HEK293 (cell line): ENCODE data around the gene MALL.
"Not testable (repeated sequence)": the region's sequence is repeated elsewhere in the genome, so short reads cannot be mapped to it uniquely, and the experiment has no call there.

Experiments
- CTCF ChIP-seq: fragments of 450-650 bp; formaldehyde crosslinking; IDR thresholded peaks from 2 replicates; pipeline ENCODE4 v1.5.1; 2016; ENCODE audit warnings: missing biosample characterization, missing genetic modification characterization
- MZF1 ChIP-seq: fragments of 450-650 bp; formaldehyde crosslinking; IDR thresholded peaks from 2 replicates; pipeline ENCODE4 v1.5.1; 2017; ENCODE audit warnings: missing biosample characterization, missing genetic modification characterization, borderline replicate concordance
- ZNF274 ChIP-seq, 2 experiments: fragments of 200-500 bp in 1 of 2; fragments of 450-650 bp in 1 of 2; sonication (Bioruptor generic) in 1 of 2; formaldehyde crosslinking in 1 of 2; IDR thresholded peaks; 2 replicates each; pipeline versions ENCODE4 v1.5.1 to v1.6.1; 2014 to 2016; ENCODE audit warnings: borderline replicate concordance in 1 of 2, inconsistent platforms in 1 of 2, low read length in 1 of 2, missing biosample characterization in 1 of 2, missing genetic modification characterization in 1 of 2
- ZNF354C ChIP-seq: fragments of 450-650 bp; formaldehyde crosslinking; IDR thresholded peaks from 2 replicates; pipeline ENCODE4 v1.5.1; 2016; ENCODE audit warnings: missing biosample characterization, missing genetic modification characterization, low read depth, borderline replicate concordance
- ZNF596 ChIP-seq: fragments of 450-650 bp; IDR thresholded peaks from 2 replicates; pipeline ENCODE4 v1.5.0; 2018; ENCODE audit warnings: missing biosample characterization, mild to moderate bottlenecking, missing genetic modification characterization, moderate library complexity
- ZNF623 ChIP-seq: fragments of 450-650 bp; formaldehyde crosslinking; IDR thresholded peaks from 2 replicates; pipeline ENCODE4 v1.5.1; 2016; ENCODE audit warnings: missing biosample characterization, missing genetic modification characterization
- ZNF747 ChIP-seq: fragments of 450-650 bp; formaldehyde crosslinking; IDR thresholded peaks from 2 replicates; pipeline ENCODE4 v1.5.1; 2016; ENCODE audit warnings: missing biosample characterization, missing genetic modification characterization
- ZNF76 ChIP-seq: fragments of 450-650 bp; formaldehyde crosslinking; IDR thresholded peaks from 2 replicates; pipeline ENCODE4; 2016; ENCODE audit warnings: low read depth, missing biosample characterization, missing genetic modification characterization, borderline replicate concordance
- TF ChIP-seq, protein P1 (sequence below): sonication (generic); formaldehyde crosslinking; IDR thresholded peaks from 2 replicates; pipeline ENCODE4 v1.8.1; 2022; ENCODE audit warnings: mild to moderate bottlenecking, moderate library complexity, missing genetic modification reagents
- TF ChIP-seq, protein P2 (sequence below): fragments of 450-650 bp; formaldehyde crosslinking; IDR thresholded peaks from 2 replicates; pipeline ENCODE4 v1.5.1; 2016; ENCODE audit warnings: missing biosample characterization, missing genetic modification characterization
- TF ChIP-seq, protein P3 (sequence below): fragments of 450-650 bp; formaldehyde crosslinking; IDR thresholded peaks from 2 replicates; pipeline ENCODE4 v1.5.1; 2017; ENCODE audit warnings: missing biosample characterization, missing genetic modification characterization

DNA sequence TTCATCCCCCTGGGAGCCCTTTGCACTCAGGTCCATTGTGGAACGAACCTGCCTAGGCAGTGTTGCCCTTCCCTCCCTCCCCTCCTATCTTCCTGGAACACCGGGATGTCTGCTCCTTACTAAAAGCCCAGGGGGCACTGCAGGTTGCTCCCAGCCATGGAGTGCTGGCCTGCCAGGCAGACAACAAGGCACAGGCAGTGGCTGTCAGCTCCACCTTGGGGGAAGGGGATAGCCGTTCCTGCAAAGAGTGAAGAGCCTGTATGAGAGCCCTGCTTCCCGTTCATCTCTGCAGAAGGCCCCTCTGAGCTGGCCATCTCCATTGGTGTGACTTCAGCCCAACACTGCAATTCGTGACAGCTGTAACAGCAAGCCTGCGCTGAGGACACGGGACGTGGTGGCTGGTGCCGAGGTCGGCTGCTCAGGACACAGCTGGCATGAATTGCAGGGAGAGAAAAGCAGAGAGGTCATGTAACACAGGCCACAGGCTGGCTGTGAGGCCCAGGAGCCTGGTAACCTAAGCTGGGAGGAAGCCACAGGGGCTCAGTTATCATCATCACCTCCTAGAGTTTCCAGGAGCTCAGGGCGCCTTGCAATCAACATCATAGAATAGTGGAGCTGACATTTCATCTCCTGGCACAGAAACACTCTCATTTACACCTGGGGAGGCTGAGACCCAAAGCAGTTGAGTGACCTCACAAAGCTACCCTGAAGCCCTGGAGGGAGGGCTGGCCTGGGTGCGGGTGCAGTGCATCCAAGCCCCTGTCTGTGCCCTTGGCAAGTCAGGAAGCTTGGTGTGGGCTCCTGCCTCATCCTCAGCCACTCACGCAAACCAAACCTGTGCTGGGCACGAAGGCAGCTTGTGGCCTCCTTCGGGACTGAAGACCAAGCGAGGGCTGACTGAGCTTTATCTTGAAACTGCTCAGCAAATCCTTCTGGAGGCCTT lies 67.1 kb downstream of the MALL start:
- not testable (repeated sequence) for TF ChIP-seq ZNF596 (tag by site-specific recombination); ZNF747 (tag by site-specific recombination); CTCF; ZNF76 (tag by site-specific recombination); ZNF623 (tag by site-specific recombination); ZNF274 (IDR thresholded peaks at IDR 0.05; ENCODE audit: low read length); ZNF274 (tag by site-specific recombination; IDR thresholded peaks at IDR 0.05; ENCODE audit: borderline replicate concordance); MZF1 (tag by site-specific recombination); ZNF354C
- TF ChIP-seq, protein P1, sequence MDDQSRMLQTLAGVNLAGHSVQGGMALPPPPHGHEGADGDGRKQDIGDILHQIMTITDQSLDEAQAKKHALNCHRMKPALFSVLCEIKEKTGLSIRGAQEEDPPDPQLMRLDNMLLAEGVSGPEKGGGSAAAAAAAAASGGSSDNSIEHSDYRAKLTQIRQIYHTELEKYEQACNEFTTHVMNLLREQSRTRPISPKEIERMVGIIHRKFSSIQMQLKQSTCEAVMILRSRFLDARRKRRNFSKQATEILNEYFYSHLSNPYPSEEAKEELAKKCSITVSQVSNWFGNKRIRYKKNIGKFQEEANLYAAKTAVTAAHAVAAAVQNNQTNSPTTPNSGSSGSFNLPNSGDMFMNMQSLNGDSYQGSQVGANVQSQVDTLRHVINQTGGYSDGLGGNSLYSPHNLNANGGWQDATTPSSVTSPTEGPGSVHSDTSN (CRISPR knock-in tag), result not testable (repeated sequence)
- TF ChIP-seq, protein P2, sequence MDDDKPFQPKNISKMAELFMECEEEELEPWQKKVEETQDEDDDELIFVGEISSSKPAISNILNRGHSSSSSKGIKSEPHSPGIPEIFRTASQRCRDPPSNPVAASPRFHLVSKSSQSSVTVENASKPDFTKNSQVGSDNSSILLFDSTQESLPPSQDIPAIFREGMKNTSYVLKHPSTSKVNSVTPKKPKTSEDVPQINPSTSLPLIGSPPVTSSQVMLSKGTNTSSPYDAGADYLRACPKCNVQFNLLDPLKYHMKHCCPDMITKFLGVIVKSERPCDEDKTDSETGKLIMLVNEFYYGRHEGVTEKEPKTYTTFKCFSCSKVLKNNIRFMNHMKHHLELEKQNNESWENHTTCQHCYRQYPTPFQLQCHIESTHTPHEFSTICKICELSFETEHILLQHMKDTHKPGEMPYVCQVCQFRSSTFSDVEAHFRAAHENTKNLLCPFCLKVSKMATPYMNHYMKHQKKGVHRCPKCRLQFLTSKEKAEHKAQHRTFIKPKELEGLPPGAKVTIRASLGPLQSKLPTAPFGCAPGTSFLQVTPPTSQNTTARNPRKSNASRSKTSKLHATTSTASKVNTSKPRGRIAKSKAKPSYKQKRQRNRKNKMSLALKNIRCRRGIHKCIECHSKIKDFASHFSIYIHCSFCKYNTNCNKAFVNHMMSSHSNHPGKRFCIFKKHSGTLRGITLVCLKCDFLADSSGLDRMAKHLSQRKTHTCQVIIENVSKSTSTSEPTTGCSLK (tag by site-specific recombination), result not testable (repeated sequence)
- TF ChIP-seq, protein P3, sequence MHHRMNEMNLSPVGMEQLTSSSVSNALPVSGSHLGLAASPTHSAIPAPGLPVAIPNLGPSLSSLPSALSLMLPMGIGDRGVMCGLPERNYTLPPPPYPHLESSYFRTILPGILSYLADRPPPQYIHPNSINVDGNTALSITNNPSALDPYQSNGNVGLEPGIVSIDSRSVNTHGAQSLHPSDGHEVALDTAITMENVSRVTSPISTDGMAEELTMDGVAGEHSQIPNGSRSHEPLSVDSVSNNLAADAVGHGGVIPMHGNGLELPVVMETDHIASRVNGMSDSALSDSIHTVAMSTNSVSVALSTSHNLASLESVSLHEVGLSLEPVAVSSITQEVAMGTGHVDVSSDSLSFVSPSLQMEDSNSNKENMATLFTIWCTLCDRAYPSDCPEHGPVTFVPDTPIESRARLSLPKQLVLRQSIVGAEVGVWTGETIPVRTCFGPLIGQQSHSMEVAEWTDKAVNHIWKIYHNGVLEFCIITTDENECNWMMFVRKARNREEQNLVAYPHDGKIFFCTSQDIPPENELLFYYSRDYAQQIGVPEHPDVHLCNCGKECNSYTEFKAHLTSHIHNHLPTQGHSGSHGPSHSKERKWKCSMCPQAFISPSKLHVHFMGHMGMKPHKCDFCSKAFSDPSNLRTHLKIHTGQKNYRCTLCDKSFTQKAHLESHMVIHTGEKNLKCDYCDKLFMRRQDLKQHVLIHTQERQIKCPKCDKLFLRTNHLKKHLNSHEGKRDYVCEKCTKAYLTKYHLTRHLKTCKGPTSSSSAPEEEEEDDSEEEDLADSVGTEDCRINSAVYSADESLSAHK (tag by site-specific recombination), result not testable (repeated sequence)
